ENCODE results near the gene TMEM63C. TPM values are rescaled to one million over a fixed set of nuclear protein-coding genes. Genes with fewer than 3 reads are reported as not detected.

Gene TMEM63C
- total RNA-seq, 1 donor from 2014 or later, result 0.63 TPM

GRCh38 chr14:77264466-77265186 lies 83.0 kb downstream of the TMEM63C start:
- peaks cover 65% of the 10 kb centered on the region for H3K27me3 ChIP-seq (ENCODE audit: low read depth)
- no peak for TF ChIP-seq CTCF (IDR thresholded peaks at IDR 0.05; ENCODE audit: borderline replicate concordance)
- no peaks in the 10 kb centered on the region for H3K36me3 ChIP-seq
- H3K4me3 ChIP-seq, result no peak overlapping the region
- DNase-seq, result no peak
- no peaks in the 10 kb centered on the region for H3K4me1 ChIP-seq
- intact Hi-C loops (cut with micrococcal nuclease), result no loop called here
- peaks cover 12% of the 10 kb centered on the region for H3K9me3 ChIP-seq (replicated peaks)
- no peak overlapping the region for H3K27ac ChIP-seq (replicated peaks)

GRCh38 chr14:77265187-77265515 lies 83.6 kb downstream of the TMEM63C start:
- Histone ChIP-seq H3K36me3 (no peaks in the 10 kb centered on the region), H3K9me3 (replicated peaks) (peaks cover 12% of the 10 kb centered on the region), H3K27ac (replicated peaks) (no peak overlapping the region), H3K27me3 (ENCODE audit: low read depth) (peaks cover 63% of the 10 kb centered on the region), H3K4me3 (no peak overlapping the region), H3K4me1 (no peaks in the 10 kb centered on the region)
- no peak for DNase-seq
- intact Hi-C loops (cut with micrococcal nuclease), result no loop called here
- TF ChIP-seq CTCF (IDR thresholded peaks at IDR 0.05; ENCODE audit: borderline replicate concordance), result no peak

GRCh38 chr14:77265561-77266335 lies 84.2 kb downstream of the TMEM63C start:
- H3K27ac ChIP-seq (replicated peaks), result no peak overlapping the region
- H3K4me1 ChIP-seq, result peaks cover 4% of the 10 kb centered on the region
- H3K4me3 ChIP-seq, result no peak overlapping the region
- no peak for DNase-seq
- H3K9me3 ChIP-seq (replicated peaks), result peaks cover 12% of the 10 kb centered on the region
- no peak for TF ChIP-seq CTCF (IDR thresholded peaks at IDR 0.05; ENCODE audit: borderline replicate concordance)
- H3K36me3 ChIP-seq, result no peaks in the 10 kb centered on the region
- intact Hi-C loops (cut with micrococcal nuclease), result no loop called here
- H3K27me3 ChIP-seq (ENCODE audit: low read depth), result peaks cover 63% of the 10 kb centered on the region

GRCh38 chr14:77266336-77266735 lies 84.7 kb downstream of the TMEM63C start:
- DNase-seq, result no peak
- Histone ChIP-seq H3K4me3 (no peak overlapping the region), H3K9me3 (replicated peaks) (peaks cover 12% of the 10 kb centered on the region), H3K27ac (replicated peaks) (no peak overlapping the region), H3K4me1 (peaks cover 10% of the 10 kb centered on the region), H3K36me3 (no peaks in the 10 kb centered on the region), H3K27me3 (ENCODE audit: low read depth) (peaks cover 63% of the 10 kb centered on the region)
- TF ChIP-seq CTCF (IDR thresholded peaks at IDR 0.05; ENCODE audit: borderline replicate concordance), result no peak
- intact Hi-C loops (cut with micrococcal nuclease), result no loop called here

- DNase-seq, result no peak
- intact Hi-C loops (cut with micrococcal nuclease), result no loop called here
- Histone ChIP-seq H3K27ac (replicated peaks) (no peak overlapping the region), H3K4me1 (peaks cover 11% of the 10 kb centered on the region), H3K27me3 (ENCODE audit: low read depth) (peaks cover 79% of the 10 kb centered on the region), H3K9me3 (replicated peaks) (peaks cover 12% of the 10 kb centered on the region), H3K36me3 (no peaks in the 10 kb centered on the region), H3K4me3 (no peak overlapping the region)
- TF ChIP-seq CTCF (IDR thresholded peaks at IDR 0.05; ENCODE audit: borderline replicate concordance), result no peak
Measured at GRCh38 chr14:77267937-77268699, 86.5 kb downstream of the TMEM63C start.
